Measurements from ENCODE around the gene SLC39A11. TPM values are rescaled to one million over a fixed set of nuclear protein-coding genes. Genes with fewer than 3 reads are reported as not detected.

The SLC39A11 gene
- total RNA-seq, 1 donor from 2014 or later, result 5.5 TPM

GRCh38 chr17:72794152-72794551, 298.3 kb downstream of the SLC39A11 start:
- H3K9me3 ChIP-seq (ENCODE audit: low read depth), result no peaks in the 10 kb centered on the region
- Mint-ChIP-seq H3K36me3 (peaks cover 10% of the 10 kb centered on the region), H3K27me3 (ENCODE audit: insufficient read depth, low read depth) (peaks cover 2% of the 10 kb centered on the region), H3K9me3 (peaks cover 43% of the 10 kb centered on the region), H3K27ac (no peak overlapping the region), H3K4me1 (peaks cover 12% of the 10 kb centered on the region), H3K4me3 (no peak overlapping the region)
- peaks cover 2% of the 10 kb centered on the region for H3K4me1 ChIP-seq
- no peaks in the 10 kb centered on the region for H4K20me1 ChIP-seq (ENCODE audit: low read depth)
- H3K4me2 ChIP-seq, result no peak overlapping the region
- no peak overlapping the region for H3K27ac ChIP-seq
- H3K9ac ChIP-seq, result no peak overlapping the region
- no peaks in the 10 kb centered on the region for H3F3A ChIP-seq (ENCODE audit: low read depth)
- DNase-seq (ENCODE audit: low spot score), result no peak
- H3K79me2 ChIP-seq (ENCODE audit: low read depth), result no peaks in the 10 kb centered on the region
- no peak overlapping the region for H3K4me3 ChIP-seq
- TF ChIP-seq EZH2phosphoT487 (IDR thresholded peaks at IDR 0.05), result no peak
- no peak for TF ChIP-seq CTCF (IDR thresholded peaks at IDR 0.05)
- no peak for TF ChIP-seq EZH2 (IDR thresholded peaks at IDR 0.05)
- H3K27me3 ChIP-seq, result no peaks in the 10 kb centered on the region
- no peak overlapping the region for H2AFZ ChIP-seq (replicated peaks)
- H3K36me3 ChIP-seq, result no peaks in the 10 kb centered on the region

GRCh38 chr17:72792771-72793170, 299.7 kb downstream of the SLC39A11 start:
- H3K9me3 Mint-ChIP-seq, result peaks cover 35% of the 10 kb centered on the region

GRCh38 chr17:72790190-72790589, 302.3 kb downstream of the SLC39A11 start:
- Histone ChIP-seq H3K27me3 (no peaks in the 10 kb centered on the region), H3K79me2 (ENCODE audit: low read depth) (no peaks in the 10 kb centered on the region), H3K36me3 (no peaks in the 10 kb centered on the region), H3K4me3 (no peak overlapping the region), H3K9me3 (ENCODE audit: low read depth) (no peaks in the 10 kb centered on the region), H3K9ac (no peak overlapping the region), H3K27ac (no peak overlapping the region), H4K20me1 (ENCODE audit: low read depth) (no peaks in the 10 kb centered on the region), H3F3A (ENCODE audit: low read depth) (no peaks in the 10 kb centered on the region), H3K4me1 (peaks cover 2% of the 10 kb centered on the region), H3K4me2 (no peak overlapping the region), H2AFZ (replicated peaks) (no peak overlapping the region)
- peaks cover 12% of the 10 kb centered on the region for H3K4me1 Mint-ChIP-seq
- H3K9me3 Mint-ChIP-seq, result peaks cover 32% of the 10 kb centered on the region
- H3K27ac Mint-ChIP-seq, result no peak overlapping the region
- peaks cover 8% of the 10 kb centered on the region for H3K36me3 Mint-ChIP-seq
- no peak for TF ChIP-seq EZH2 (IDR thresholded peaks at IDR 0.05)
- no peak for TF ChIP-seq CTCF (IDR thresholded peaks at IDR 0.05)
- no peak for TF ChIP-seq EZH2phosphoT487 (IDR thresholded peaks at IDR 0.05)
- no peak overlapping the region for H3K4me3 Mint-ChIP-seq
- no peaks in the 10 kb centered on the region for H3K27me3 Mint-ChIP-seq (ENCODE audit: insufficient read depth, low read depth)
- no peak for DNase-seq (ENCODE audit: low spot score)

More at GRCh38 chr17:72792771-72793170, 299.7 kb downstream of the SLC39A11 start:
- no peak overlapping the region for H3K4me3 Mint-ChIP-seq
- no peak for TF ChIP-seq CTCF (IDR thresholded peaks at IDR 0.05)
- TF ChIP-seq EZH2phosphoT487 (IDR thresholded peaks at IDR 0.05), result no peak
- TF ChIP-seq EZH2 (IDR thresholded peaks at IDR 0.05), result no peak
- Histone ChIP-seq H3K9ac (no peak overlapping the region), H3K27me3 (no peaks in the 10 kb centered on the region), H3K4me1 (peaks cover 2% of the 10 kb centered on the region), H3K36me3 (no peaks in the 10 kb centered on the region), H4K20me1 (ENCODE audit: low read depth) (no peaks in the 10 kb centered on the region), H3K27ac (no peak overlapping the region), H3K4me2 (no peak overlapping the region), H3K4me3 (no peak overlapping the region), H3K79me2 (ENCODE audit: low read depth) (no peaks in the 10 kb centered on the region), H2AFZ (replicated peaks) (no peak overlapping the region), H3K9me3 (ENCODE audit: low read depth) (no peaks in the 10 kb centered on the region), H3F3A (ENCODE audit: low read depth) (no peaks in the 10 kb centered on the region)
- H3K36me3 Mint-ChIP-seq, result peaks cover 8% of the 10 kb centered on the region
- no peak overlapping the region for H3K27ac Mint-ChIP-seq
- no peak for DNase-seq (ENCODE audit: low spot score)
- H3K4me1 Mint-ChIP-seq, result peaks cover 17% of the 10 kb centered on the region
- H3K27me3 Mint-ChIP-seq (ENCODE audit: insufficient read depth, low read depth), result peaks cover 2% of the 10 kb centered on the region
